NCI-H1436 (cell line): Measurements from ENCODE around the gene EFS.

ENCODE experiments used
- DNase-seq: peaks from one replicate; lab custom pipeline; 2025; lab: John Stamatoyannopoulos, UW

The EFS gene

GRCh38 chr14:23359167-23359626 lies 5.8 kb downstream of the EFS start:
- DNase-seq = no peak

GRCh38 chr14:23358553-23359166 lies 6.3 kb downstream of the EFS start:
- no peak for DNase-seq

GRCh38 chr14:23358042-23358441 lies 6.9 kb downstream of the EFS start:
- no peak for DNase-seq

GRCh38 chr14:23357261-23357660 lies 7.7 kb downstream of the EFS start:
- DNase-seq = no peak

- DNase-seq = no peak
Measured at GRCh38 chr14:23356662-23357061, 8.3 kb downstream of the EFS start.

- no peak for DNase-seq
Measured at GRCh38 chr14:23355871-23356435, 9.0 kb downstream of the EFS start.

GRCh38 chr14:23354990-23355389 lies 10.0 kb downstream of the EFS start:
- no peak for DNase-seq

GRCh38 chr14:23353433-23353780 lies 11.6 kb downstream of the EFS start:
- no peak for DNase-seq

- peak; percentile 86 for DNase-seq
Measured at GRCh38 chr14:23352506-23353432, 12.2 kb downstream of the EFS start, which contains the start of gene SLC22A17. SLC22A17 (minus strand) TSS chr14:23352887.

GRCh38 chr14:23351681-23352505 lies 13.1 kb downstream of the EFS start:
- DNase-seq = no peak

GRCh38 chr14:23349156-23349845 lies 15.7 kb downstream of the EFS start:
- no peak for DNase-seq

GRCh38 chr14:23348297-23348655 lies 16.7 kb downstream of the EFS start:
- DNase-seq = no peak

GRCh38 chr14:23347406-23348296 lies 17.3 kb downstream of the EFS start:
- DNase-seq = no peak

- no peak for DNase-seq
Measured at GRCh38 chr14:23346693-23347405, 18.1 kb downstream of the EFS start.

GRCh38 chr14:23345987-23346692 lies 18.8 kb downstream of the EFS start:
- no peak for DNase-seq

- DNase-seq = no peak
Measured at GRCh38 chr14:23344481-23344880, 20.5 kb downstream of the EFS start.

GRCh38 chr14:23339506-23340268 lies 25.3 kb downstream of the EFS start:
- DNase-seq = no peak

GRCh38 chr14:23335623-23336022 lies 29.3 kb downstream of the EFS start:
- no peak for DNase-seq
